SKM-1 (cell line): ENCODE data around the gene FN3K.
"Not testable (repeated sequence)": the region's sequence is repeated elsewhere in the genome, so short reads cannot be mapped to it uniquely, and the experiment has no call there.

Experiments used
- DNase-seq: peaks from one replicate; lab custom pipeline; 2025; ENCODE audit not compliant: unreplicated experiment; lab: John Stamatoyannopoulos, UW

Gene FN3K

DNA sequence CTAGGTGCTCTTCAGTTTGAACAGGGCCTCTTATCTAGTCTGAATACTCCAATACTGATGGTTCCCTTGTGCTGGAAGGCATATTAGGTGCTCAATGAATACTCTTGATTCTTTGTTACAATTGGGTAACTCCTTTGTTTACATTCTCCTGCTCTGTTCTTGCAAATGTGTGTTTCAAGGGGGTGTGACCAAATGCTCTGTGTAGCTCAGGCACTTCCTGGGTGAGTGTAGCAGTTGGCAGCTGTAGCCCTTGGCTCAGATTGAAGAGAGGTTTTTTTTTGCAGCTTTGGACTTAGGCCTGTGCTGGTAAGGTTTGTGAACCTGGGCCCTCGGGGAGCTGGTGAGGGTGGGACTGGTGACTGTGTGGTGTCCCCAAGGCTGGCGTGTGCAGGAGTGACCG, 36.6 kb downstream of the FN3K start:
- no peak for DNase-seq

DNA sequence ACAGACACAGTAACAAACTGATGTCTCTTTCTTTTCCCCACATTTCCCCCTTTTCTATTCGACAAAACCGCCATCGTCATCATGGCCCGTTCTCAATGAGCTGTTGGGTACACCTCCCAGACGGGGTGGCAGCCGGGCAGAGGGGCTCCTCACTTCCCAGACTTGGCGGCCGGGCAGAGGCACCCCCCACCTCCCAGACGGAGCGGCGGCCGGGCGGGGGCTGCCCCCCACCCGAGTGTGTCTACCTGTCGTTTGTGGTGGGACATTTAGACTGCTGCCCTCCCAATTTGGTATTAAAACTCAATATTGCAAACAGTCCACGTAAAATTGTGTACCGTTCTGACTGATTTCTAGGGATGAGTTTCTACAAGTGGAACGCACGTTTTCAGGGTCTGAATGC, 39.0 kb downstream of the FN3K start:
- not testable (repeated sequence) for DNase-seq

DNA sequence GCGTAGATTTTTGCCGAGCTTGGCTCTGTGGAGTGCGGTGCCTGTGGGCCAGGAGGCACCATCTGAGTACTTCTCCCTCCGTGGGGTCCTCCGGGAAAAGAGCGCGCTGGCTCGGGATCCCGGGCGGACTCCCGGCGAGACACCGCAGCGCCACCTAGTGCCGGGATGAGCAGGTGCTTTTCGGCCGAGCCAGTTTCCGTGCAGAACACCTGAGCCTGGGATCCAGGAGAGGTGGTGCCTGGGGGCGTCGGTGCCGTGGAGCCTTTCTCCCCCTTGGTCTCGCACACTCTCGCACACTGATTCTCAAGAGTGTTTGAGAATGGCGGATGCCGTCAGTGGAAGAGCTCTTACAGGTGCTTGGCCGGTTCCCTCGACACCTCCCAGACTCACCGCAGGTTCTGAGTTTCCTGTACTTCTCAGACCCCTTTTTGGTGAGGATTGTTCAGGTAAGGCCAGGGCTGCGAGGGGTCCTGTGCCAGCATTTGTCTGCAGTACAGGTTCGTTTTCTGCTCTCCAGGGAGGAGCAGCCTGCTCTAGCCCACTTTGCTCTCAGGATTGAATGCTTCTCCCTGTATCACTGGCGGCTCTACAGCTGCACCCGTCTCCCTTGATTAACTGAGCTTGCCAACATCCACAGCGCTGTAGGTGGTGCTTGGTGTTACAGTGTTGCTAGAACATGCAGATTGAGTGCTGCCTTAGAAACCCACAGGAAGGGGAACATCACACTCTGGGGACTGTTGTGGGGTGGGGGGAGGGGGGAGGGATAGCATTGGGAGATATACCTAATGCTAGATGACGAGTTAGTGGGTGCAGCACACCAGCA, 39.8 kb downstream of the FN3K start:
- no peak for DNase-seq

DNA sequence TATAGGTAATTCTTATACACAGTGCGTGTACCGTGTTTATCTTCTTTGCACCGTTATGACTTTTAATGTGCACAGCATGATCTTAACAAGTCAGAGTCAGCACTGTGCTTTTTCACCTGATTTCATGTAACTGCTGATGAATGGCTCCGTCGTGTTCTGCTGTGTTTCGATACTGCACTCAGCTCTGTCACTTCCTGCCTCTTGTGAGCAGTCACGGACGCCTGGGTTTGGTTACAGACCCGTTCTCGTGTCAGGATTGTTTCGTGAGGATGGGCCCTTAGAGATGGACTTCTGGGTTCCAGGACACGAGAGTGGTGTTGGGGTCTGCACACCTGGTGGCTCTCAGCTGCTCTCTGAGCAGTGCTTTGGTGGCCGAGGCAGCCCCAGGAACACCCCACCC, 41.0 kb downstream of the FN3K start:
- no peak for DNase-seq

DNA sequence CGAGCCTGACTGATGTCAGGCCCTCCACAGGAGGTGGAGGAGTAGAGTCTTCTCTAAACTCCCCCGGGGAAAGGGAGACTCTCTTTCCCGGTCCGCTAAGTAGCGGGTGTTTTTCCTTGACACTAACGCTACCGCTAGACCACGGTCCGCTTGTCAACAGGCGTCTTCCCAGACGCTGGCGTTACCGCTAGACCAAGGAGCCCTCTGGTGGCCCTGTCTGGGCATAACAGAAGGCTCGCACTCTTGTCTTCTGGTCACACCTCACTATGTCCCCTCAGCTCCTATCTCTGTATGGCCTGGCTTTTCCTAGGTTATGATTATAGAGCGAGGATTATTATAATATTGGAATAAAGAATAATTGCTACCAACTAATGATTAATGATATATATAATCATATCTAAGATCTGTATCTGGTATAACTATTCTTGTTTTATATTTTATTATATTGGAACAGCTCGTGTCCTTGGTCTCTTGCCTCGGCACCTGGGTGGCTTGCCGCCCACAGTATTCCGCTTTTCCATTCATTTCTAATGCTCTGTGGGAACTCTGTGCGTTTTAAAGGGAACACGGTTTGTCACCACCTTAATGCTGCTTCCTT, 42.5 kb downstream of the FN3K start:
- not testable (repeated sequence) for DNase-seq

DNA sequence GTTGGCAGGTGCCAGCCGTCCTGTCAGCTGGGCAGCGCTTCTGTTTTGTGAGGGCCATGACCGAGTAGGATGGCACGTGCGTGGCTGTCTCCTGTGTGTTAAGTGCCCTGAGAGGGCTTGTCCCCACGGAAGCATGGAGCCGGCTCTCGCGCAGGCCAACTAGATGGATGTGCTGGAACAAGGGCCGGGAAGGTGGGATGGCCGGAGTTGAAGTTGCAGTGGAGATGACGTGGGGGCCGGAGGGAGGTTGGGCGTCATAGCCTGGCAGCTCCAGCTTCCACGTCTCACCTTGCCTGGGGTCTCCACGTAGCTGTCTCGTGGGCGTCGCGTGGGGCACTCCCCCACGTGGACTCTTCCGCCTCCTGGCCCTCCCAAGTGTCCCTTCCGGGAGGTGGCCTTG, 44.1 kb downstream of the FN3K start:
- DNase-seq = no peak

DNA sequence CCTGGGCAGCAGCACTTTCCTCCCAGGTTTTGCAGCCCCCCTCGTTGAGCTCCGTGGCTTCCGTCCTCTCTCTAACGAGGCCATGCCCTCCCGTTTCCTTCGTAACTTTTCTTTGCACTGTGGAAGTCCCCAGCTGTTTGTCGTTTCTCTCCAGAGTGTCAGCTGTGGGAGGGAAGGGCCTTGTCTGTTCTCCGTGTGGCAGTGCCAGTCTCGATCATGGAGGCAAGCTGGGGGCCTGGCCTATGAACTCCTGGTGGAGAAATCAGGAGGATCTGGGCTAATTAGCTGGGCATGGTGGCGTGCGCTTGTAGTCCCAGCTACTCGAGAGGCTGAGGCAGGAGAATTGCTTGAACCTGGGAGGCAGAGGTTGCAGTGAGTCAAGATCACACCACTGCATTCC, 44.8 kb downstream of the FN3K start:
- no peak for DNase-seq

DNA sequence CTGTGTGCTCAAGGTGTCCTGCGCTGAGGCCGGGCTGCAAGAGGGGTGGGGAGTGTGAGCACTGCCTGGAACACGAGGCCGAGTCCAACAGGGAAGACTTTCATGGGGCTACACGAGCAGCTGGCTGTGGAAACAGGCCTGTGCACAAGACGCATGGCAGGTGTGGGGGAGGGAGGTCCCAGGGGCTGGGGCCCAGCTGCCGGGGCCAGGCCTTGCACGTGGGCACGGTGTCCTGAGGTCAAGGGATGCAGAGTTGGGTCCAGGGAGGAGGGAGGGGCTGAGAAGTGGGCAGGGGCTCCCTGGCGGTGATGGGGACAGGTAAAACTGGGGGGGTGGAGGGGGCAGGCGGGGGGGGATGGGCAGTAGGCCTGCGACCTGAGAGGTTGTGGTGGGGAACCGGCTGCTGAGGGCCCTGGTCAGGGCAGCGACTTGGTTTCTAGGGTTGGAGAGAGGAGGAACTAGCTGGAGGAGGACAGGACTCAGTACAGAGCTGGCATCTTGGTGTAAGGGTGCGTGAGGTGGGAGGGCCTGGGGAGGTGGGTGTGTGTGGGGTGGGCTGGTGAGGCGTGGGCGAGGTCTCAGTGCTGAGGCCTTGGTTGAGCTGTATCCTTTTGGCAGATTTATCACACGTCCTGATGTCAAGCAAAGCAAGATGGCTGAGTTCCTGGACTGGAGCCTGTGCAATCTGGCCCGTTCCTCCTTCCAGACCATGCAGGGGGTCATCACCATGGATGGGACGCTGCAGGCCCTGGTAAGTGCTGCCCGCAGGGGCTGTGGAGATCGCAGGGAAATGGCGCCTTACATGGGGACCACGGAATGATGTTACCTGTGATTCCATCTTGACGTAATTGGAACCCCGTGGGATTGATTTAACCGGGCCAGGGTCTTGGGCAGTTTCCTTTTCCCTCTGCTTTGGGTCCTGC, 45.8 kb downstream of the FN3K start:
- no peak for DNase-seq

DNA sequence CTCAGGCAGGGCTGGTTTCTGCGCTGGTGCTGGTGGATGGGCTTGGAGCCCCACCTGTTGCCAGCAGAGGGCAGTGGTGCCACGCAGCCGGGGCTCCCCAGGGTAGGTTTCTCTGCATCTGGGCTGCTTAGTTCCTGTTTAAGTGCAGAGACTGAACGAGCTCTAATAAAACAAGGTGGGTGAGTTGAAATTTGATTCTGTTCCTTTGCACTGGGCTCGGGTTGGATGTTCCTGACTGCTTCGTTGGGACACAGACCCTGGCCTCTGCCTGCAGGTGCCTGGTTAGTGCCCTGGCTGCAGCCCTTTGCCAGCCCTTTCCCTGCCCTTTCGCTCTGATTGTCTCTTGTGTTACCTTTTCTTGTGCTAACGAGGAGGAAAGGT, 46.5 kb downstream of the FN3K start:
- peak; percentile 58 for DNase-seq

DNA sequence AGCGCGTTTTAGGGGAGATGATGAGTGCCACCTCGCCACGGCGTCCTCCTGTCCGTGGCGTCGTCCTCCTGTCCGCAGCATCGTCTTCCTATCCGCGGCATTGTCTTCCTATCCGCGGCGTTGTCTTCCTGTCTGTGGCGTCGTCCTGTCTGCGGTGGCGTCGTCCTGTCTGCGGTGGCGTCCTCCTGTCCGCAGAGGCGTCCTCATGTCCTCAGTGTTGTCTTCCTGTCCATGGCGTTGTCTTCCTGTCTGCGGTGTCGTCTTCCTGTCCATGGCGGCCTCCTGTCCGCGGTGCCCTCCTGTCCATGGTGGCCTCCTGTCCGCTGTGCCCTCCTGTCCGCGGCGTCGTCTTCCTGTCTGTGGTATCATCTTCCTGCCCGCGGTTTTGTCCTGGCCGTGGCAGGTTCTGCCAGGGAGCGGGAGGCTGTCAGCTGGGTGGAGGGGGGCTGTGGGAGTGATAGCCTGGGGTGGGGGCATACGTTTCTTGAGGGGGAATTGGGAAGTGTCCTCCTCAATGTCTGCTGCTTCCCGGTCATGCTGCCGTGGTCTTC, 47.3 kb downstream of the FN3K start:
- DNase-seq = no peak

DNA sequence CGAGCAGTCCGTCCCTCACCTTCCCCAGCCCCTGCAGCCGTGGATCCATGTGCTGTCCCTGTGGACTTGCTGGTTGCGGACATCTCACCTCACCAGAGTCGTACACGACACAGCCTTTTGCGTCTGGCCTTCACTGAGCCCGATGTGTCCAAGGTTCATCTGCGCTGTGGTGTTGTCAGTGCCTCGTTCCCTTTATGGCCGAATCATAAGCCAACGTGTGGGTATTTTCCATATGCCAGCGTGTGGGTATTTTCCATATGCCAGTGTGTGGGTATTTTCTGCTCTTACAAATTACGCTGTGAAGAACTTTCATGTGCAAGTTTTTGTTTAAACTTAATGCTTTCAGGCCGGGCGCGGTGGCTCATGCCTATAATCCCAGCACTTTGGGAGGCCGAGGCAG, 48.1 kb downstream of the FN3K start:
- no peak for DNase-seq

DNA sequence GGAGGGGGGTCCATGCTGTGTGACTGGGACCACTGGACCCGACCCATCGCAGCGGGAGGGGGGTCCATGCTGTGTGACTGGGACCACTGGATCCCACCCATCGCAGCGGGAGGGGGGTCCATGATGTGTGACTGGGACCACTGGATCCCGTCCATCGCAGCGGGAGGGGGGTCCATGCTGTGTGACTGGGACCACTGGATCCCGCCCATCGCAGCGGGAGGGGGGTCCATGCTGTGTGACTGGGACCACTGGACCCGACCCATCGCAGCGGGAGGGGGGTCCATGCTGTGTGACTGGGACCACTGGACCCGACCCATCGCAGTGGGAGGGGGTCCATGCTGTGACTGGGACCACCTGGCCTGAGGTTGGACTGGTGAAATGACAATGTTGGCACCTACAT, 50.2 kb downstream of the FN3K start:
- DNase-seq = not testable (repeated sequence)

DNA sequence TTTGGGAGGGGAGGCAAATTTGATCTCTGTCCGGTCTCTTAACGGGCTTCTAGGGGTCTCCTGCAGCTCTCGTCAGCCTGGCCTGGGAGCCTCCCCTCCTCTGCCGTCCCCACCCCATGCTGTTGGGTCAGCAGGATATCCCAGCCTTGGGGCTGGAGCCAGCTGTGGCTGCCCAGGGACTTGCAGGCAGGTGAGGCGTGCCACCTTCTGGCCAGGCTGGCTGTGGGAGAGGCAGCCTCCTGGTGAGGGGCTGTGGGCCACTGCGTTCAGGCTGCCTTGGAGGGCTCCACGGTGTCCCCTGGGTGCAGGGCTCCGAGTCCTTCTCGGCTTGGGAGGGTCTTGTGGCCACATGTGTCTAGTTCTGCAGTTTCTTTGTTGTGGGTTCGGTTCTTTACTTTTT, 51.0 kb downstream of the FN3K start:
- DNase-seq = no peak

DNA sequence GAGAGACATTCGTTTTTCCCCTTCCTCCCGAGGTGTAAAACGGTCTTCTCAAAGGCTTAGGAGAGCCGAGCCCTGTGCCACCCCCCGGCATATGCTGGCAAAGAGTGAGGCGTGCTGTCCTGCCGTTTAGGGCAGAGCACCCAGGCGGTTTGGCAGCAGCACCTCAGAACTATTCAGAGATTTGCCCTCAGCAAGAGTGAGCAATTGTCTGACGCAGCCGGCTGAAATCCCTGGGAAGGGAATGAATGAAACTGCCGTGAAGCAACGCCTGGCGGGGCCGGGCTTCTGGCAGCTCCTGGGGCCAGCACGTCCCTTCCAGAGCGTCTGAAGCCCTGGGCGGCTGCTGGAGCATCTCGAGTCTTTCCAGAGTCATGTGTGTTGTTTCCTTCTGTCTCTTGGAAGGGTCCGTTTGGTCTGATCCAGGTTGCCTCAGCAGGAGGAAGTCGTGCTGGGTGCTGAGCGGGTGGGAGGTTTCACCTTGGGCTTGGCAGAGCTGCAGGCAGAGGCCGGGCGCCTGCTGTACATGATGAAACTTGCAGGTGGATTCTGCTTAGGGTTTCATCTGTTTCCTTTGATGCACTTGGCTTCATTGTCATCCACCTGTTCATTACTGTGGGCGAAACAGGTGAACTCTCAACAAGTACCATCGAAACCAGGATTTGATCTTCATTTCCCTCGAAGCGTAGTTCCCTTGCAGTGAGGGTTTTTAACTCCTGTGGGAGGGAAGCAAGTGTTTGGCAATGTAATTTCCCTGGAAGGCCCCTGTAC, 51.9 kb downstream of the FN3K start:
- DNase-seq = no peak

DNA sequence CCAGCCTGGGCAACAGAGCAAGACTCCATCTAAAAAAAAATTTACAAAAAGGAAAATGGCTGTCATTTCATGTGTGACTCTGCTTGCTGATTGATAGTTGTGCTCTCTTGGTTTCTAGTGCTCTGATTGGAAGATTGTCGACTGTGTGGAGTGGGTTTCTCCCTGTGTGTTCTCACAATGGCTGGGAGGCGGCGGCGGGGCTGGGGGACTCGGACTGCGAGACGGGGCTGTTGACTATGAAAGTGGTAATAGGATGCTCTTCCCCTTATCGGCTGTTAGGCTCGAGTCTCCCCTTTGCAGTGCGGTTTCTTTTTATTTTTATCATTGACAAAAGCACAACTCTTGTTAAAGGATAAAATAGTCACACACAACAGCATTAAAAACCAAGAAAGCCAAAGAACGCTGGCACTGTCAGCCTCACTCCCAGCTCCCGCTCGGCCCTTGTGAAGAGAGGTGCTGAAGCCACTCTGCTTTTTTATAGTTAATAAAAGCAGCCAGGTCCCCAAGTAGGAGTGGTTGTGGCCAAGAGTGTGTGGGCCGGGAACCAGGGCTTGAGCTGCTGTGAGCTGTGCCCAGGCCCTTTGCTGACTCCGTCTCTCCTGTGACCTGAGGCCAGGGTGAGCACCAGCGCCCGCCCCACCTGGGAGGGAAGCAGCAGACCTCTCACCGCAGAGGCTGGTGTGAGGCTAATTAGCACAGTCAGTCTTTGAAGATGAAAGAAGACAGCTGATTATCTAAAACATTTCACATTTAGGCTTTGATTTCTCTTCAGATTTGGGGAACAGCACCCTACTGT, 53.0 kb downstream of the FN3K start:
- DNase-seq = no peak

DNA sequence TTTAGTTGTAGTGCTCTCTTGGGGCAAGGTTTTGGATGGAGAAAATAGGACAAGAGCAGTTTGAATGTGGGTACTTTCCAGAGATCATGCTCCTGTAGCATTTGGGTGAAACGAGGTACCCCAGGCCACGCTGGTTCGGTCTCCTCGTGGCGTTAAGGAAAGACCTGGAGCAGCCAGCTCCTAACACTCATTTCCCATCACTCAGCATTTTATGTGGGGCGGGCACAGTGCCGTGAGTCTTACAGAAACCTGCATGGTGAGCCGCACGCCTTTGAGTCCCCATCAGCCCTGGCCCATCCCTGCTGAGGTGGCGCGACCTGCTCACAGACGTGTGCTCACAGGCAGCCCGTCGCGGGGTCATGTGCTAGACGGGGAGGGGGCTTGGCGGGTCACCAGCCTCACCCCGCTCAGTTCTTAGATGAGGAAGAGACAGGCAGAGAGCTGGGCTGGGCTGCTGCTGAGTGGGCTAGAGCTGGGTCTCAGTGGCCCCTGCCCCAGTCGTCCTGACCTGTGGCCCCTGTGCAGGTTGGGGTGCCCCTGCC, 53.7 kb downstream of the FN3K start:
- no peak for DNase-seq

DNA sequence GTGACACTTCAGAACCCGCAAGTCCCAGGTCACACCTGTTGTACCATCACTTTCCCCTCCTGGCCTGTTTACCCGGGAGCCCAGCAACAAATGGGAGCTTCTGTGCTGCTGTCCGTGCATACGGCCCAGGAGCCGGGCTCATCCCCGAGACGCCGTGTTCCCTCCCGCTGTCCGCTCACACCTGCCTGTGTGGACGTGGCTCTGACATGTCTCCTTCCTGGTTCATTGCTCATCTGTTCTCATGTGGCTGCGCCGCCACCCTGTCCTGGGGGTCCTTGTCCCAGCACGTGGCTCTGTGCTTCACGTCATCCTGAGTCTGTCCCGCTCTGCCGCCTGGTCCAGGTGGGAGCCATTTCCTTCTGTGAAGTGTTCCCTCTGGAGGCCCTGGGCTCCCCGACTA, 54.4 kb downstream of the FN3K start:
- DNase-seq = no peak

DNA sequence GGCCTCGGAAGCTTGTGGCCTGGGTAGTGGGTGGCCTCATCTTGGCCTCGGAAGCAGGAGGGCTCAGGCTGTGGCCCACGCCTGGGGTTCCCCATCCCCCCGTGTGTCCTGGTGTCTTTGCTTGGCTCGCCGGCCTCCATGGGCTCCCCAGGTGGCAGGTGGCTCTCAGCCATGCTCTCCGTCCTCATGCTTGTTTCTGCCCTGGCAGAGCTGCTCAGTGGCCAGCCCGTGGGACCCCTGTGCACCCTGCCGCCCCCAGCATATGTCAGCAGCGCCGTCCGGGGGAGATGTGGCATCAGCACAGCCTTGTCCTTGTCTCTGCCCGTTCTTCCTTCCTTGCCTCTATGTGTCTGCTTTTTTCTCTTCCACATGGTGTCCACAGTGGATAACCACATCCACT, 55.0 kb downstream of the FN3K start:
- DNase-seq = no peak

DNA sequence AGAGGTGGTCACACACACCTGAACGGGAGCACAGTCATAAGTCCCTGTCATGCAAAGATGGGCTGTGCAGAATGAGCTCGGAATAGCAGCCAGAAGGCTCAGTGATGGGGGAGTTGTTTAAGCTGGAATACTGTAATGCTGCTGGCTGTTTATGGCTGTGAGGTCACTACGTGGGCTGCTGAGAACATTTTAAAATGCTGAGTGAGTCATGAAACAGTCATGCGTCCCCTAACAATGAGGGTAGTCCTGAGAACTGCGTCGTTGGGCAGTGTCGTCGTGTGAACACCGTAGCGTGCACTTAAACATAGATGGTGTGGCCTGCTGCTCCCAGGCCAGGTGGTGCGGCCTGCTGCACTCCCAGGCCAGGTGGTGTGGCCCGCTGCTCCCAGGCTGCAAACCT, 56.1 kb downstream of the FN3K start:
- no peak for DNase-seq
